ENCODE measurements around the gene ZNF423.

Gene ZNF423

GRCh38 chr16:49440156-49441065 is 415.5 kb downstream of the ZNF423 start:
- DNase-seq = no peak

- no peak for DNase-seq
These were observed 416.2 kb downstream of the ZNF423 start for GRCh38 chr16:49439676-49440075.

DNA sequence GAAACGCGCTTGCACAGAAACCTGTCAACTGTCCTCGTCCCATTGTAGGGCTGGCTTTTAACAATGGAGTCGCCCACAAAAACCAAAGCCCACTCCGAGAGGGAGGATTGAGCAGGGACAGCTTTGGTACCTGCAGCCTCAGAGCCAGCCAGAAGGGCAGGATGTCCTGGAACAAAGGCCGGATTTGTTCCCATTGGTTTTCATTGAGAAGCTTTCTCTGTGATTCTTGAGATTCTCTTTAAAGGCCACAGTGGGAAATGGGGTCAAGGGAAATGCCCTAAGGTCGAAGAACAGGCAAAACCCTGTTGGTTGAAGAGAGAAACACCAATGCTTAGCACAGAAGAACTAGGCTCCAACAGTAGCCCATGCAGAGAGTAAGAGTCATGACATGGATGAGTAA is 416.9 kb downstream of the ZNF423 start:
- DNase-seq = no peak

Data from CD4-positive, alpha-beta T cell treated with Interleukin-15 for 1 hour (primary cell).